Measurements from ENCODE around the gene SLC35F3.

DNA sequence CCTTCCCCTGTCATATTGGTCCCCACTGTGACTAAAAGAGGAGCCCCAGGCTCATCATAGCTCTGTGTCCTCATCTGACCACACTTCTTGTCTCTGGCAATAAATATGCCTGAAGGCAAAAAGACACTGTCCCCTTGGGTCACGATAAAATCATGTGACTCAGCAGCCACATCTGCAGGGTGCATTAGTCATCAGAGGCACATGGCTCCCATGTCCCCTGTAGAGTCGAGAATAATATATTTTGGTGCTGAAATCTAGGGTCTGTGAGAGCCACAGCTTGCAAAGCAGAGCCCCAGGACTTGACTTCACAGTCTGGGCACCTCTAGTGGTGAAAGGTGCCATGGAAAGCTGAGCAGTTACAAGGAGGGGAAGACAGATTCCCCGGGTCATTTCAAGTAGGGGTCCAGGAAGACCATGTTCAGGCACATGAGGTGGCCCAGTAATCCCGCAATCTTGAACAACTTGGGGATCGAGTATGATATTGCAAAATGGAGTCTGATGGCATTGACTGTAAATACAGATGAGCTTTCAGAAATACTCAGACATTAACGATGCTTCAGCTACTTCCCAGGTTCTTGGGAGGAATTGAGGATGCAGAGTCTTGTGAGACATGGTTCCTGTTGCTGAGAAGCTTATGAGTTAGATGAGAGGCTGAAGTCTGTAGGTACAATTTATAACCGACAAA, 68.6 kb downstream of the SLC35F3 start:
- TF ChIP-seq, protein P1, sequence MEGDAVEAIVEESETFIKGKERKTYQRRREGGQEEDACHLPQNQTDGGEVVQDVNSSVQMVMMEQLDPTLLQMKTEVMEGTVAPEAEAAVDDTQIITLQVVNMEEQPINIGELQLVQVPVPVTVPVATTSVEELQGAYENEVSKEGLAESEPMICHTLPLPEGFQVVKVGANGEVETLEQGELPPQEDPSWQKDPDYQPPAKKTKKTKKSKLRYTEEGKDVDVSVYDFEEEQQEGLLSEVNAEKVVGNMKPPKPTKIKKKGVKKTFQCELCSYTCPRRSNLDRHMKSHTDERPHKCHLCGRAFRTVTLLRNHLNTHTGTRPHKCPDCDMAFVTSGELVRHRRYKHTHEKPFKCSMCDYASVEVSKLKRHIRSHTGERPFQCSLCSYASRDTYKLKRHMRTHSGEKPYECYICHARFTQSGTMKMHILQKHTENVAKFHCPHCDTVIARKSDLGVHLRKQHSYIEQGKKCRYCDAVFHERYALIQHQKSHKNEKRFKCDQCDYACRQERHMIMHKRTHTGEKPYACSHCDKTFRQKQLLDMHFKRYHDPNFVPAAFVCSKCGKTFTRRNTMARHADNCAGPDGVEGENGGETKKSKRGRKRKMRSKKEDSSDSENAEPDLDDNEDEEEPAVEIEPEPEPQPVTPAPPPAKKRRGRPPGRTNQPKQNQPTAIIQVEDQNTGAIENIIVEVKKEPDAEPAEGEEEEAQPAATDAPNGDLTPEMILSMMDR (IDR thresholded peaks at IDR 0.05 in 4 of 5, conservative IDR thresholded peaks at IDR 0.05 in 1 of 5), result no peak
- TF ChIP-seq POLR2A (IDR thresholded peaks at IDR 0.05), result no peak
